ENCODE results near the gene UMODL1. TPM values are rescaled to one million over a fixed set of nuclear protein-coding genes. Genes with fewer than 3 reads are reported as not detected.

Gene UMODL1
- total RNA-seq, 1 donor from 2014 or later, result not detected

- Mint-ChIP-seq H3K27ac (ENCODE audit: unreplicated experiment) (no peak overlapping the region), H3K36me3 (ENCODE audit: low read depth, unreplicated experiment) (peaks cover 7% of the 10 kb centered on the region), H3K27me3 (ENCODE audit: unreplicated experiment) (peaks cover 10% of the 10 kb centered on the region), H3K9me3 (ENCODE audit: unreplicated experiment) (no peaks in the 10 kb centered on the region), H3K4me1 (ENCODE audit: unreplicated experiment) (peaks cover 2% of the 10 kb centered on the region), H3K4me3 (ENCODE audit: unreplicated experiment) (no peak overlapping the region)
- TF ChIP-seq CTCF (IDR thresholded peaks at IDR 0.05; ENCODE audit: unreplicated experiment), result no peak
- no peak for DNase-seq (ENCODE audit: low spot score)
These were observed 118.9 kb downstream of the UMODL1 start for GRCh38 chr21:42189860-42190485.

- Mint-ChIP-seq H3K27ac (ENCODE audit: unreplicated experiment) (no peak overlapping the region), H3K4me1 (ENCODE audit: unreplicated experiment) (peaks cover 2% of the 10 kb centered on the region), H3K36me3 (ENCODE audit: low read depth, unreplicated experiment) (peaks cover 7% of the 10 kb centered on the region), H3K27me3 (ENCODE audit: unreplicated experiment) (peaks cover 12% of the 10 kb centered on the region), H3K4me3 (ENCODE audit: unreplicated experiment) (no peak overlapping the region), H3K9me3 (ENCODE audit: unreplicated experiment) (no peaks in the 10 kb centered on the region)
- no peak for DNase-seq (ENCODE audit: low spot score)
- no peak for TF ChIP-seq CTCF (IDR thresholded peaks at IDR 0.05; ENCODE audit: unreplicated experiment)
These were observed 119.4 kb downstream of the UMODL1 start for GRCh38 chr21:42190486-42190863.

GRCh38 chr21:42191064-42191463 is 119.9 kb downstream of the UMODL1 start:
- peaks cover 2% of the 10 kb centered on the region for H3K36me3 Mint-ChIP-seq (ENCODE audit: low read depth, unreplicated experiment)
- H3K27me3 Mint-ChIP-seq (ENCODE audit: unreplicated experiment), result peaks cover 12% of the 10 kb centered on the region
- H3K9me3 Mint-ChIP-seq (ENCODE audit: unreplicated experiment), result no peaks in the 10 kb centered on the region
- no peak overlapping the region for H3K4me3 Mint-ChIP-seq (ENCODE audit: unreplicated experiment)
- TF ChIP-seq CTCF (IDR thresholded peaks at IDR 0.05; ENCODE audit: unreplicated experiment), result no peak
- DNase-seq (ENCODE audit: low spot score), result no peak
- H3K4me1 Mint-ChIP-seq (ENCODE audit: unreplicated experiment), result peaks cover 2% of the 10 kb centered on the region
- H3K27ac Mint-ChIP-seq (ENCODE audit: unreplicated experiment), result no peak overlapping the region

GRCh38 chr21:42191696-42192595 is 120.8 kb downstream of the UMODL1 start:
- Mint-ChIP-seq H3K9me3 (ENCODE audit: unreplicated experiment) (no peaks in the 10 kb centered on the region), H3K36me3 (ENCODE audit: low read depth, unreplicated experiment) (no peaks in the 10 kb centered on the region), H3K4me1 (ENCODE audit: unreplicated experiment) (peaks cover 2% of the 10 kb centered on the region), H3K4me3 (ENCODE audit: unreplicated experiment) (no peak overlapping the region), H3K27me3 (ENCODE audit: unreplicated experiment) (peaks cover 12% of the 10 kb centered on the region), H3K27ac (ENCODE audit: unreplicated experiment) (no peak overlapping the region)
- no peak for DNase-seq (ENCODE audit: low spot score)
- no peak for TF ChIP-seq CTCF (IDR thresholded peaks at IDR 0.05; ENCODE audit: unreplicated experiment)

Other genes with a start within 250 kb of the UMODL1 start
- gene PRDM15, start 192.0 kb upstream of the UMODL1 start, total RNA-seq (ENCODE audit: unreplicated experiment), result 7.5 TPM
- gene C2CD2, start 117.3 kb upstream of the UMODL1 start, total RNA-seq (ENCODE audit: unreplicated experiment), result 34.3 TPM
- 8.4 TPM for gene ZBTB21, start 61.0 kb upstream of the UMODL1 start, total RNA-seq (ENCODE audit: unreplicated experiment)
- gene ABCG1, start 147.8 kb downstream of the UMODL1 start, total RNA-seq (ENCODE audit: unreplicated experiment), result 48.9 TPM
- not detected for gene TFF3, start 244.1 kb downstream of the UMODL1 start, total RNA-seq (ENCODE audit: unreplicated experiment)

All from endothelial cell (in vitro differentiated cells).